MM.1S (cell line): Measurements from ENCODE around the gene YIPF4.

Source experiments
- CTCF ChIP-seq: fragments of 300-600 bp; sonication (generic); IDR thresholded peaks from 2 replicates; pipeline ENCODE4 v1.5.1; 2016; ENCODE audit warnings: antibody characterized with exemption, low read length, mixed read lengths
- EZH2 ChIP-seq: fragments of 300-600 bp; sonication (generic); optimal IDR thresholded peaks from 2 replicates; pipeline ENCODE3; 2017; ENCODE audit warnings: low read depth, mild to moderate bottlenecking, antibody characterized with exemption, low read length, mixed read lengths
- EZH2phosphoT487 ChIP-seq: fragments of 300-600 bp; sonication (generic); IDR thresholded peaks from 2 replicates; pipeline ENCODE4 v1.6.1; 2018; ENCODE audit warnings: antibody characterized with exemption, low read length

- no peak for TF ChIP-seq CTCF
- TF ChIP-seq EZH2, result no peak
- no peak for TF ChIP-seq EZH2phosphoT487
Observed at GRCh38 chr2:32237488-32237887, 40.2 kb upstream of the YIPF4 start.
